Airway epithelial cell (primary cell): ENCODE results near the gene CETN1. TPM values are rescaled to one million over a fixed set of nuclear protein-coding genes. Genes with fewer than 3 reads are reported as not detected.

ENCODE experiments used
- total RNA-seq: library from RNA; depleted of rRNA; stranded (reverse); fragments of >200 nt; gene quantifications from 2 replicates; pipeline ENCODE4 v1.2.3, GENCODE V29; 2015

The CETN1 gene
- total RNA-seq, result not detected in 2 replicates

DNA sequence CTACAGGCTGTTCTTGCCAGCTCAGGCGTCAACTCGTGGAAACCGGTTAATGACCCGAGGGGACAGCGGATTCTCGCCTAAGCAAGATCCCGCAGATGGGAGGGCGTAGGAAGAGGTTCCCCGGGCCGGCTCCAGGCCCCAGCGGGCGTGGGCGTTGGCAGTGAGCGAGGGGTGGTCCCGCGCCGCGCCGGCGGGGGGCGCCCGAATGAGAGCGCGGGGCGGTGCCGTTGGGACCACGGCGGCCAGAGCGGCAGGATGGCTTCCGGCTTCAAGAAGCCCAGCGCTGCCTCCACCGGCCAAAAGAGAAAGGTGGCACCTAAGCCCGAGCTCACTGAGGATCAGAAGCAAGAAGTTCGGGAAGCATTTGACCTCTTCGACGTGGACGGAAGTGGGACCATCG lies at the start of gene CETN1:
Gene CETN1, plus strand, starts transcription at position 227 of the 400 bp plus-strand sequence. Its CDS starts 29 bp downstream, at position 256.

Other genes starting within 250 kb of the CETN1 start
- not detected in 2 replicates for gene COLEC12, start 79.7 kb upstream of the CETN1 start, total RNA-seq
- 0.07 TPM in 1 of 2 replicates, not detected in the other for gene CLUL1, start 16.6 kb downstream of the CETN1 start, total RNA-seq
- gene TYMS, start 77.3 kb downstream of the CETN1 start, total RNA-seq, result 22.6 and 36.3 TPM in 2 replicates
- 19.8 and 22.8 TPM in 2 replicates for gene ENOSF1, start 132.2 kb downstream of the CETN1 start, total RNA-seq
- 139 and 142 TPM in 2 replicates for gene YES1, start 231.9 kb downstream of the CETN1 start, total RNA-seq